ENCODE results near the gene ANP32A.
"Not testable (repeated sequence)": the region's sequence is repeated elsewhere in the genome, so short reads cannot be mapped to it uniquely, and the experiment has no call there.

DNA sequence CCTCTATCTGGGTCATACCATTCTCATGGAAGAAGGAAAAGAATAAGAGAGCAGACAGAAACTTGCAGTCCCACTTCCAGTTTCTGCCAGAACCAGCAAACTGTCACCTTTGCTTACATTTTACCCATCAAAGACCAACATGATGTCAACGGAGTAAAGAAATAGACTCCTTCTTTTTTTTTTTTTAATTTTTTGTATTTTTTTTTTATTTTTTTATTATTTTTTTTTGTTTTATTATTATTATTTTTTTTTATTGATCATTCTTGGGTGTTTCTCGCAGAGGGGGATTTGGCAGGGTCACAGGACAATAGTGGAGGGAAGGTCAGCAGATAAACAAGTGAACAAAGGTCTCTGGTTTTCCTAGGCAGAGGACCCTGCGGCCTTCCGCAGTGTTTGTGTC is 38.0 kb upstream of the ANP32A start:
- not testable (repeated sequence) for TF ChIP-seq CTCF (conservative IDR thresholded peaks at IDR 0.05 in 1 of 2, IDR thresholded peaks at IDR 0.05 in 1 of 2; ENCODE audit: low read depth in 1 of 2, low read length in 2 of 2); EZH2 (IDR thresholded peaks at IDR 0.05; ENCODE audit: low read length, missing control alignments)
